RWPE2 (cell line): ENCODE data around the gene CDC42EP5.
A peak's percentile ranks its signal among the peaks of the same experiment; 100 is the strongest.
"Not testable (repeated sequence)": the region's sequence is repeated elsewhere in the genome, so short reads cannot be mapped to it uniquely, and the experiment has no call there.

Experiments
- ATAC-seq: fragments of 200-7000 bp; cut with Tn5 transposase; 3 replicates; pipeline ENCODE4 v1.9.1; 2021; ENCODE audit warnings: low read depth
- DNase-seq: peaks from one replicate; pipeline ENCODE4 v3.0.0-alpha.2; 2020; ENCODE audit warnings: low spot score
- H3K27ac ChIP-seq: fragments of 450-650 bp; 2 replicates; pipeline ENCODE4 v1.5.1; 2017; ENCODE audit warnings: mild to moderate bottlenecking; ENCODE audit not compliant: poor library complexity, severe bottlenecking
- H3K27me3 ChIP-seq: fragments of 250-450 bp; sonication (Bioruptor Pico); 2 replicates; pipeline ENCODE4 v1.5.1; 2021; ENCODE audit warnings: mild to moderate bottlenecking, moderate library complexity; ENCODE audit not compliant: insufficient read depth, poor library complexity, severe bottlenecking
- H3K36me3 ChIP-seq: fragments of 250-450 bp; sonication (Bioruptor Pico); 2 replicates; pipeline ENCODE4 v1.5.1; 2020; ENCODE audit warnings: low read depth, mild to moderate bottlenecking, moderate library complexity
- H3K4me1 ChIP-seq: fragments of 250-450 bp; sonication (Bioruptor Pico); 2 replicates; pipeline ENCODE4 v1.5.1; 2021; ENCODE audit warnings: mild to moderate bottlenecking, moderate library complexity; ENCODE audit not compliant: insufficient read depth, poor library complexity, severe bottlenecking
- H3K4me3 ChIP-seq: fragments of 250-450 bp; sonication (Bioruptor Pico); 2 replicates; pipeline ENCODE4 v1.5.1; 2021; ENCODE audit warnings: mild to moderate bottlenecking, moderate library complexity; ENCODE audit not compliant: severe bottlenecking
- H3K9me3 ChIP-seq: fragments of 250-450 bp; sonication (Bioruptor Pico); 2 replicates; pipeline ENCODE4 v1.5.1; 2021; ENCODE audit warnings: mild to moderate bottlenecking, moderate library complexity; ENCODE audit not compliant: severe bottlenecking
- CTCF ChIP-seq: fragments of 450-650 bp; IDR thresholded peaks from one replicate; pipeline ENCODE4 v1.5.1; 2017; ENCODE audit warnings: mild to moderate bottlenecking, moderate library complexity; ENCODE audit not compliant: poor library complexity, severe bottlenecking

The CDC42EP5 gene

GRCh38 chr19:54506079-54506478 is 33.0 kb upstream of the CDC42EP5 start:
- H3K27me3 ChIP-seq = no peaks in the 10 kb centered on the region
- H3K4me3 ChIP-seq = no peak overlapping the region
- H3K9me3 ChIP-seq = no peaks in the 10 kb centered on the region
- H3K36me3 ChIP-seq = no peaks in the 10 kb centered on the region
- ATAC-seq = peak; percentile 93
- DNase-seq = no peak
- no peak for TF ChIP-seq CTCF
- peaks cover 10% of the 10 kb centered on the region for H3K4me1 ChIP-seq
- H3K27ac ChIP-seq = peak overlapping the region; percentile 37

- not testable (repeated sequence) for H3K27me3 ChIP-seq, H3K27ac ChIP-seq, H3K4me3 ChIP-seq, ATAC-seq, DNase-seq, H3K36me3 ChIP-seq, H3K9me3 ChIP-seq
- peaks cover 10% of the 10 kb centered on the region for H3K4me1 ChIP-seq
Observed at GRCh38 chr19:54505542-54505941, 32.4 kb upstream of the CDC42EP5 start.

GRCh38 chr19:54502518-54503048 is 29.5 kb upstream of the CDC42EP5 start, which contains the start of gene LAIR2:
LAIR2 (plus strand) TSS chr19:54502831; CDS start chr19:54502919, 88 bp downstream.
- no peak within 1 kb of the TSS for H3K27ac ChIP-seq
- no peak within 1 kb of the TSS for H3K4me3 ChIP-seq
- no peaks in the 10 kb centered on the region for H3K27me3 ChIP-seq
- no peaks in the 10 kb centered on the region for H3K9me3 ChIP-seq
- DNase-seq = no peak
- no peaks in the 10 kb centered on the region for H3K36me3 ChIP-seq
- TF ChIP-seq CTCF = no peak
- no peak for ATAC-seq
- peaks cover 10% of the 10 kb centered on the region for H3K4me1 ChIP-seq

- ATAC-seq, H3K4me1 ChIP-seq, H3K9me3 ChIP-seq, H3K4me3 ChIP-seq, DNase-seq, H3K27ac ChIP-seq, H3K27me3 ChIP-seq, H3K36me3 ChIP-seq: not testable (repeated sequence)
Observed at GRCh38 chr19:54498451-54498772, 25.3 kb upstream of the CDC42EP5 start.

GRCh38 chr19:54497747-54498450 is 24.8 kb upstream of the CDC42EP5 start:
- not testable (repeated sequence) for ATAC-seq, H3K4me3 ChIP-seq, H3K27ac ChIP-seq, H3K36me3 ChIP-seq, H3K9me3 ChIP-seq, DNase-seq, H3K4me1 ChIP-seq, H3K27me3 ChIP-seq

GRCh38 chr19:54495284-54495683 is 22.2 kb upstream of the CDC42EP5 start:
- H3K27ac ChIP-seq, DNase-seq, H3K4me3 ChIP-seq, H3K36me3 ChIP-seq, ATAC-seq, H3K27me3 ChIP-seq, H3K9me3 ChIP-seq, H3K4me1 ChIP-seq: not testable (repeated sequence)
